Measurements from ENCODE around the gene DMRTA1. TPM values are rescaled to one million over a fixed set of nuclear protein-coding genes. Genes with fewer than 3 reads are reported as not detected.

Gene DMRTA1, protein sequence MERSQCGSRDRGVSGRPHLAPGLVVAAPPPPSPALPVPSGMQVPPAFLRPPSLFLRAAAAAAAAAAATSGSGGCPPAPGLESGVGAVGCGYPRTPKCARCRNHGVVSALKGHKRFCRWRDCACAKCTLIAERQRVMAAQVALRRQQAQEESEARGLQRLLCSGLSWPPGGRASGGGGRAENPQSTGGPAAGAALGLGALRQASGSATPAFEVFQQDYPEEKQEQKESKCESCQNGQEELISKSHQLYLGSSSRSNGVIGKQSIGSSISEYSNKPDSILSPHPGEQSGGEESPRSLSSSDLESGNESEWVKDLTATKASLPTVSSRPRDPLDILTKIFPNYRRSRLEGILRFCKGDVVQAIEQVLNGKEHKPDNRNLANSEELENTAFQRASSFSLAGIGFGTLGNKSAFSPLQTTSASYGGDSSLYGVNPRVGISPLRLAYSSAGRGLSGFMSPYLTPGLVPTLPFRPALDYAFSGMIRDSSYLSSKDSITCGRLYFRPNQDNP
- total RNA-seq = not detected in 2 replicates

DNA sequence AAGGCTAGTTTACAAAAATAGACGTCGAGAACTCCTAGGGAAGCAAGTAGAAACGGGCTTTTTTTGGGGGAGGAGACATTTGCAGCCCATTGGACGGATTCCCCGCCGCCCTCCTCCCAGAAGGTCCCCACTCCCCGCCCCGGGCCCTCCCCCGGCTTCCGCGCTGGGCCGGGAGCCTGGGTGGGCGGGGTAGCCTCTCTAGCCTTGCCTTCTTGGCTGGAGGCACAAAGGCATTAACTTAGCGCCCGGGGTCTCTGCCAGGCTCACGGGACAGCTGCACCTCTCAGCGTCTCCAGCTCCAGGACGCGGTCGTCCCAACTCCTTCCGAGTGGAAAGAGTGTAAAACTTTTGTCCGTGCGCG is at the start of gene DMRTA1:
Gene DMRTA1, plus strand, starts transcription at position 236 of the 361 bp plus-strand sequence. CDS start 242 bp downstream, outside the sequence.

Data from cardiac atrium fibroblast (primary cell).